NCI-H226 (cell line): ENCODE data around the gene GSG1L.

ENCODE experiments used
- DNase-seq: peaks from one replicate; pipeline ENCODE4 v3.0.0-alpha.2; 2015

GSG1L gene

GRCh38 chr16:27805828-27806351 lies 257.6 kb downstream of the GSG1L start:
- no peak for DNase-seq

- no peak for DNase-seq
These were observed 259.6 kb downstream of the GSG1L start for GRCh38 chr16:27803775-27804549.

- no peak for DNase-seq
These were observed 260.7 kb downstream of the GSG1L start for GRCh38 chr16:27802664-27803439.

GRCh38 chr16:27801289-27801945 lies 262.1 kb downstream of the GSG1L start:
- peak; percentile 10 for DNase-seq

- DNase-seq: no peak
These were observed 262.7 kb downstream of the GSG1L start for GRCh38 chr16:27800817-27801216.

- no peak for DNase-seq
These were observed 263.6 kb downstream of the GSG1L start for GRCh38 chr16:27799896-27800295.

- DNase-seq: no peak
These were observed 265.3 kb downstream of the GSG1L start for GRCh38 chr16:27798241-27798640.

GRCh38 chr16:27795992-27796614 lies 267.4 kb downstream of the GSG1L start:
- peak; percentile 33 for DNase-seq

- no peak for DNase-seq
These were observed 270.3 kb downstream of the GSG1L start for GRCh38 chr16:27793249-27793622.

- no peak for DNase-seq
These were observed 270.8 kb downstream of the GSG1L start for GRCh38 chr16:27792486-27793248.

- DNase-seq: no peak
These were observed 272.2 kb downstream of the GSG1L start for GRCh38 chr16:27791404-27791719.

- DNase-seq: no peak
These were observed 272.7 kb downstream of the GSG1L start for GRCh38 chr16:27790546-27791403.

- no peak for DNase-seq
These were observed 273.8 kb downstream of the GSG1L start for GRCh38 chr16:27789595-27790241.

GRCh38 chr16:27789150-27789549 lies 274.4 kb downstream of the GSG1L start:
- no peak for DNase-seq

GRCh38 chr16:27787665-27788064 lies 275.8 kb downstream of the GSG1L start:
- no peak for DNase-seq

GRCh38 chr16:27786923-27787625 lies 276.4 kb downstream of the GSG1L start:
- no peak for DNase-seq

GRCh38 chr16:27786221-27786922 lies 277.1 kb downstream of the GSG1L start:
- no peak for DNase-seq

GRCh38 chr16:27785307-27785678 lies 278.2 kb downstream of the GSG1L start:
- DNase-seq: no peak
